Tibial nerve (tissue), 4 donors: ENCODE results near the gene TCERG1. TPM values are rescaled to one million over a fixed set of nuclear protein-coding genes. Genes with fewer than 3 reads are reported as not detected.

Source experiments
- DNase-seq, 2 donors: peaks; one replicate each; pipeline ENCODE4 v3.0.0-alpha.2; 2019; ENCODE audit warnings: low spot score in 2 of 2
- H3K27ac ChIP-seq, 4 donors: fragments of 200-600 bp; sonication (generic) in 3 of 4; one replicate each; pipeline ENCODE4 v1.5.1; 2017 to 2019; ENCODE audit warnings: mild to moderate bottlenecking in 1 of 4
- H3K27me3 ChIP-seq, 2 donors: fragments of 200-600 bp; sonication (generic) in 1 of 2; one replicate each; pipeline versions ENCODE4 v1.5.1 to v1.6.0; 2017 to 2019
- H3K36me3 ChIP-seq, 3 donors: fragments of 200-600 bp; sonication (generic); one replicate each; pipeline ENCODE4 v1.5.1; 2018 to 2019
- H3K4me1 ChIP-seq, 4 donors: fragments of 200-600 bp; sonication (generic) in 3 of 4; one replicate each; pipeline ENCODE4 v1.5.1; 2017 to 2019
- H3K4me3 ChIP-seq, 4 donors: fragments of 200-600 bp; sonication (generic) in 3 of 4; one replicate each; pipeline ENCODE4 v1.5.1; 2017 to 2019; ENCODE audit warnings: mild to moderate bottlenecking in 1 of 4, moderate library complexity in 1 of 4
- H3K9me3 ChIP-seq, 4 donors: fragments of 200-600 bp; sonication (generic) in 3 of 4; one replicate each; pipeline ENCODE4 v1.5.1; 2017 to 2019
- CTCF ChIP-seq, 5 experiments: fragments of 200-600 bp in 3 of 5; fragments of 450-650 bp in 2 of 5; sonication (generic) in 3 of 5; IDR thresholded peaks; one replicate each; pipeline ENCODE4 v1.5.1; 2016 to 2019; ENCODE audit warnings: antibody characterized with exemption in 5 of 5, mild to moderate bottlenecking in 3 of 5, moderate library complexity in 2 of 5
- EP300 ChIP-seq, 2 donors: sonication (generic); formaldehyde crosslinking; IDR thresholded peaks; one replicate each; pipeline ENCODE4 v1.6.1; 2017; ENCODE audit warnings: antibody characterized with exemption in 2 of 2, mild to moderate bottlenecking in 1 of 2
- POLR2A ChIP-seq, 2 donors: fragments of 450-650 bp; IDR thresholded peaks; one replicate each; pipeline ENCODE4 v1.6.1; 2017; ENCODE audit warnings: antibody characterized with exemption in 2 of 2, mild to moderate bottlenecking in 2 of 2, moderate library complexity in 2 of 2
- WGBS, 2 donors: methylation state at CpG; one replicate each; pipeline ENCODE4 v1.1.5; 2018; 5-methylcytosine and 5-hydroxymethylcytosine counted together
- total RNA-seq, 4 donors: library from RNA; depleted of rRNA; stranded (reverse); fragments of >200 nt; gene quantifications; one replicate each; pipeline ENCODE4 v1.1.0, GENCODE V29; 2016

Gene TCERG1
- total RNA-seq, 4 donors from 2014 or later, result 52.2 to 108 (median 71.9) TPM

- no peaks in the 10 kb centered on the region for H3K27me3 ChIP-seq
- no peak overlapping the region for H3K27ac ChIP-seq
- TF ChIP-seq EP300 (IDR thresholded peaks at IDR 0.05), result no peak
- H3K36me3 ChIP-seq, result peaks cover 0 to 49% (median 0%) of the 10 kb centered on the region in 3 donors
- H3K4me1 ChIP-seq, result no peaks in the 10 kb centered on the region
- 96% methylated on average over 4 of the region's 4 CpGs for WGBS, 2 donors
- no peak for DNase-seq
- no peaks in the 10 kb centered on the region for H3K9me3 ChIP-seq
- no peak overlapping the region for H3K4me3 ChIP-seq
Measured at GRCh38 chr5:146499680-146500079, 52.5 kb downstream of the TCERG1 start.

- Histone ChIP-seq H3K27me3 (no peaks in the 10 kb centered on the region), H3K4me1 (no peaks in the 10 kb centered on the region), H3K9me3 (no peaks in the 10 kb centered on the region), H3K36me3 (peaks cover 0 to 86% (median 5%) of the 10 kb centered on the region in 3 donors), H3K27ac (no peak overlapping the region), H3K4me3 (no peak overlapping the region)
- WGBS, 2 donors, result 94 to 98% methylated on average over 5 of the region's 5 CpGs
- no peak for DNase-seq
- TF ChIP-seq CTCF (IDR thresholded peaks at IDR 0.05) (no peak), EP300 (IDR thresholded peaks at IDR 0.05) (no peak), POLR2A (IDR thresholded peaks at IDR 0.05) (no peak)
Measured at GRCh38 chr5:146507428-146507827, 60.3 kb downstream of the TCERG1 start.

GRCh38 chr5:146510559-146511125 is 63.5 kb downstream of the TCERG1 start:
- H3K4me1 ChIP-seq, result no peaks in the 10 kb centered on the region
- no peak for DNase-seq
- TF ChIP-seq CTCF (IDR thresholded peaks at IDR 0.05) (no peak), POLR2A (IDR thresholded peaks at IDR 0.05) (no peak), EP300 (IDR thresholded peaks at IDR 0.05) (no peak)
- WGBS, 2 donors, result 88 to 91% methylated on average over 9 of the region's 9 CpGs
- H3K36me3 ChIP-seq, result peaks cover 0 to 63% (median 5%) of the 10 kb centered on the region in 3 donors
- H3K27me3 ChIP-seq, result no peaks in the 10 kb centered on the region
- no peak overlapping the region for H3K4me3 ChIP-seq
- no peak overlapping the region for H3K27ac ChIP-seq
- H3K9me3 ChIP-seq, result no peaks in the 10 kb centered on the region

GRCh38 chr5:146513462-146513861 is 66.3 kb downstream of the TCERG1 start:
- TF ChIP-seq CTCF (IDR thresholded peaks at IDR 0.05) (no peak), EP300 (IDR thresholded peaks at IDR 0.05) (no peak), POLR2A (IDR thresholded peaks at IDR 0.05) (no peak)
- Histone ChIP-seq H3K27me3 (no peaks in the 10 kb centered on the region), H3K27ac (no peak overlapping the region), H3K9me3 (no peaks in the 10 kb centered on the region), H3K4me3 (no peak overlapping the region), H3K36me3 (peaks cover 0 to 35% (median 5%) of the 10 kb centered on the region in 3 donors), H3K4me1 (no peaks in the 10 kb centered on the region)
- 65 to 73% methylated on average over 2 of the region's 2 CpGs for WGBS, 2 donors
- no peak for DNase-seq

GRCh38 chr5:146514575-146514974 is 67.4 kb downstream of the TCERG1 start:
- no peaks in the 10 kb centered on the region for H3K4me1 ChIP-seq
- 82 to 83% methylated on average over 1 of the region's 1 CpG for WGBS, 2 donors
- TF ChIP-seq POLR2A (IDR thresholded peaks at IDR 0.05) (no peak), CTCF (IDR thresholded peaks at IDR 0.05) (no peak)
- H3K36me3 ChIP-seq, result peaks cover 0 to 24% (median 5%) of the 10 kb centered on the region in 3 donors
- H3K9me3 ChIP-seq, result no peaks in the 10 kb centered on the region
- H3K27ac ChIP-seq, result no peak overlapping the region
- no peak for DNase-seq
- no peaks in the 10 kb centered on the region for H3K27me3 ChIP-seq
- no peak overlapping the region for H3K4me3 ChIP-seq
